Panc1 (cell line): ENCODE results near the gene FLVCR1.

ENCODE experiments used
- CTCF ChIP-seq: fragments of 450-650 bp; IDR thresholded peaks from 2 replicates; pipeline ENCODE4 v1.5.1; 2017; ENCODE audit warnings: mild to moderate bottlenecking
- POLR2AphosphoS5 ChIP-seq: IDR thresholded peaks from 2 replicates; pipeline ENCODE4 v1.6.1; 2012; ENCODE audit warnings: mild to moderate bottlenecking, low read depth, low read length, moderate library complexity
- REST ChIP-seq, 2 experiments: IDR thresholded peaks; 2 replicates each; pipeline ENCODE4 v1.6.1; 2011 to 2012; ENCODE audit warnings: low read depth in 2 of 2, control low read depth in 1 of 2, low read length in 1 of 2, mild to moderate bottlenecking in 1 of 2, moderate library complexity in 1 of 2; ENCODE audit not compliant: insufficient read depth in 1 of 2

DNA sequence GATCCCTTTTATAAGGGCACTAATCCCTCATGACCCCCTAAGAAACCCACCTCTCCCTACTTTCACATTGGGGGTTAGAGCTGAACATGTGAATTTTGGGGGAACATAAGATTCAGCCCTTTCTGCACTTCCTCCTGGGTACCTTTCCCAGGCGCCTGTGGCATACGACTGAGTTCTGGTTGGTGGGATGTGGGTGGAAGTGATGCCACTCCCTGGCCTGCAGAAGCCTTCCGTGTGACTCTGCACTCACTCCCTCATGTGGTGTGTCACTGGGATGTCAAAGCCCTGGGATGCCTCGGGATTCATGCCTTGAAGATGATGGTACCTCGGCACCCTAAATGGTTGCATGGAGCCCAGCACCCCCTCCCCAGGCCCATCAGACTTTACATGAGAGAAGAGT lies 63.9 kb downstream of the FLVCR1 start:
- no peak for TF ChIP-seq CTCF
- no peak for TF ChIP-seq REST (IDR thresholded peaks at IDR 0.05; ENCODE audit: insufficient read depth in 1 of 2, low read depth in 2 of 2, low read length in 1 of 2)
- TF ChIP-seq POLR2AphosphoS5 = no peak
